Neural cell (in vitro differentiated cells): Measurements from ENCODE around the gene MAGI1.

Experiments used
- MXI1 ChIP-seq: fragments of 450-650 bp; conservative IDR thresholded peaks from 2 replicates; pipeline ENCODE4 v1.6.1; 2014; ENCODE audit warnings: antibody characterized with exemption, mild to moderate bottlenecking; ENCODE audit not compliant: poor library complexity, severe bottlenecking
- TAF1 ChIP-seq: IDR thresholded peaks from 2 replicates; pipeline ENCODE4 v1.6.1; 2012; ENCODE audit warnings: low read depth

DNA sequence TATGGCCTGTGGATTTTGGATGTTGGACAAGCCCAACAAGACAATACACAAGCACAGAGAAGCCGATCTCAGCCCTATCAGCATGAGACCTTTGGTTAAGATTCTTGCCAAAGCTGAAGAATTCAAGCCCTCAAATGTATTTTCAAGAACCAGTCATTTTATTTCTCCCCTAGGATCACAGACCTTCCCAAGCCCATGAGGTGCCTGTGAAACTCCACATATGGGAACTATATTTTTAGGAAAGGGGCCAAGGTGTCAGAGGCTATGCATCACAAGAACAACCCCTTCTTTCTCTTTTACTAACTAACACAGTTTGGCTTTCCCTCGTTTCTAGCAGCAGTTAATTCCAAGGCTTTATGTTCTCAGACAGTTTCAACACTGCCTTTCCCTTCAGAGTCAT, 364.5 kb downstream of the MAGI1 start:
- TF ChIP-seq MXI1 (no peak), TAF1 (no peak)
